Neural crest cell (in vitro differentiated cells): ENCODE measurements around the gene KSR2. TPM values are rescaled to one million over a fixed set of nuclear protein-coding genes. Genes with fewer than 3 reads are reported as not detected.

ENCODE experiments used
- DNase-seq: peaks from one replicate; pipeline ENCODE4 v3.0.0; 2021; ENCODE audit warnings: low read depth, mixed read lengths, low spot score
- H3K27ac Mint-ChIP-seq: one replicate; pipeline ENCODE4 v1.8.0; 2021; ENCODE audit warnings: mild to moderate bottlenecking, mixed read lengths; ENCODE audit not compliant: unreplicated experiment
- H3K27me3 Mint-ChIP-seq: 2 replicates; pipeline ENCODE4 v1.8.0; 2021; ENCODE audit warnings: low read depth, mild to moderate bottlenecking, mixed read lengths
- H3K36me3 Mint-ChIP-seq: 2 replicates; pipeline ENCODE4 v1.8.0; 2021; ENCODE audit warnings: low read depth, mild to moderate bottlenecking, mixed read lengths
- H3K4me1 Mint-ChIP-seq: 2 replicates; pipeline ENCODE4 v1.8.0; 2021; ENCODE audit warnings: mixed read lengths
- H3K4me3 Mint-ChIP-seq: one replicate; pipeline ENCODE4 v1.8.0; 2021; ENCODE audit warnings: mild to moderate bottlenecking, mixed read lengths
- H3K9me3 Mint-ChIP-seq: 2 replicates; pipeline ENCODE4 v1.8.0; 2021; ENCODE audit warnings: mixed read lengths
- total RNA-seq: library from RNA; stranded (reverse); gene quantifications from 2 replicates; pipeline ENCODE4 v1.2.1, GENCODE V29; 2021
- TF ChIP-seq, protein P1 (sequence below): fragments of 200-600 bp; sonication (generic); conservative IDR thresholded peaks from 2 replicates; pipeline ENCODE4 v1.5.0; 2021; ENCODE audit warnings: antibody characterized with exemption, mild to moderate bottlenecking

Gene KSR2
- total RNA-seq, 1 donor from 2014 or later: 0.33 TPM

DNA sequence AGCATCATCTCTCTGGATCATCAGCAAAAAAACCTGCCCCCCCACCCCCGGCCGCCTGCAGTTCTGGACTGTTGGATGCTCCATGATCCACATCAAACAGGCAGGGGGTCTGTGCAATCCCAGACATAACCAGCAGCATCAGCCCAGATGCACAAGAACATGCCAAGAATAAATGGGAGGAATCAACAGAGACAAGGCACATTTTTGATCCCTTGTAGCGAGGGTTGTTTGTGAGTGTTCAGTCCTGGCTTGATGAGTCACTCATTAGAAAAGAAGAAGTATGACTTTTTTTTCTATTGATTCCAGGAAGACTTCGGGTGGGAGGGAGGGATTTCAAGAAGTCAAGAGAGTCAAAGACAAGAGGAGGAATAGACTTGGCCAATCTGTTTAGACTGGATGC is 244.2 kb downstream of the KSR2 start:
- no peaks in the 10 kb centered on the region for H3K36me3 Mint-ChIP-seq
- H3K4me3 Mint-ChIP-seq: no peak overlapping the region
- TF ChIP-seq, protein P1, sequence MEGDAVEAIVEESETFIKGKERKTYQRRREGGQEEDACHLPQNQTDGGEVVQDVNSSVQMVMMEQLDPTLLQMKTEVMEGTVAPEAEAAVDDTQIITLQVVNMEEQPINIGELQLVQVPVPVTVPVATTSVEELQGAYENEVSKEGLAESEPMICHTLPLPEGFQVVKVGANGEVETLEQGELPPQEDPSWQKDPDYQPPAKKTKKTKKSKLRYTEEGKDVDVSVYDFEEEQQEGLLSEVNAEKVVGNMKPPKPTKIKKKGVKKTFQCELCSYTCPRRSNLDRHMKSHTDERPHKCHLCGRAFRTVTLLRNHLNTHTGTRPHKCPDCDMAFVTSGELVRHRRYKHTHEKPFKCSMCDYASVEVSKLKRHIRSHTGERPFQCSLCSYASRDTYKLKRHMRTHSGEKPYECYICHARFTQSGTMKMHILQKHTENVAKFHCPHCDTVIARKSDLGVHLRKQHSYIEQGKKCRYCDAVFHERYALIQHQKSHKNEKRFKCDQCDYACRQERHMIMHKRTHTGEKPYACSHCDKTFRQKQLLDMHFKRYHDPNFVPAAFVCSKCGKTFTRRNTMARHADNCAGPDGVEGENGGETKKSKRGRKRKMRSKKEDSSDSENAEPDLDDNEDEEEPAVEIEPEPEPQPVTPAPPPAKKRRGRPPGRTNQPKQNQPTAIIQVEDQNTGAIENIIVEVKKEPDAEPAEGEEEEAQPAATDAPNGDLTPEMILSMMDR: no peak
- H3K27ac Mint-ChIP-seq: no peak overlapping the region
- H3K27me3 Mint-ChIP-seq: peaks cover 50% of the 10 kb centered on the region
- no peaks in the 10 kb centered on the region for H3K4me1 Mint-ChIP-seq
- no peaks in the 10 kb centered on the region for H3K9me3 Mint-ChIP-seq
- no peak for DNase-seq

- no peak overlapping the region for H3K27ac Mint-ChIP-seq
Observed at GRCh38 chr12:117718559-117718958, 250.2 kb downstream of the KSR2 start.

GRCh38 chr12:117718141-117718540 is 250.6 kb downstream of the KSR2 start:
- no peaks in the 10 kb centered on the region for H3K9me3 Mint-ChIP-seq
- no peak for DNase-seq
- no peak overlapping the region for H3K27ac Mint-ChIP-seq
- TF ChIP-seq, protein P1: no peak
- H3K4me3 Mint-ChIP-seq: no peak overlapping the region
- no peaks in the 10 kb centered on the region for H3K4me1 Mint-ChIP-seq
- H3K27me3 Mint-ChIP-seq: peaks cover 62% of the 10 kb centered on the region
- H3K36me3 Mint-ChIP-seq: no peaks in the 10 kb centered on the region

More at GRCh38 chr12:117718559-117718958, 250.2 kb downstream of the KSR2 start:
- H3K9me3 Mint-ChIP-seq: no peaks in the 10 kb centered on the region
- H3K36me3 Mint-ChIP-seq: no peaks in the 10 kb centered on the region
- H3K4me3 Mint-ChIP-seq: no peak overlapping the region
- TF ChIP-seq, protein P1: no peak
- H3K4me1 Mint-ChIP-seq: no peaks in the 10 kb centered on the region
- peaks cover 59% of the 10 kb centered on the region for H3K27me3 Mint-ChIP-seq
- DNase-seq: no peak

- DNase-seq: no peak
- H3K27me3 Mint-ChIP-seq: peaks cover 64% of the 10 kb centered on the region
- H3K27ac Mint-ChIP-seq: no peak overlapping the region
- H3K4me1 Mint-ChIP-seq: no peaks in the 10 kb centered on the region
- H3K4me3 Mint-ChIP-seq: no peak overlapping the region
- H3K9me3 Mint-ChIP-seq: no peaks in the 10 kb centered on the region
- H3K36me3 Mint-ChIP-seq: no peaks in the 10 kb centered on the region
- TF ChIP-seq, protein P1: no peak
Observed at GRCh38 chr12:117714203-117714602, 254.6 kb downstream of the KSR2 start.

DNA sequence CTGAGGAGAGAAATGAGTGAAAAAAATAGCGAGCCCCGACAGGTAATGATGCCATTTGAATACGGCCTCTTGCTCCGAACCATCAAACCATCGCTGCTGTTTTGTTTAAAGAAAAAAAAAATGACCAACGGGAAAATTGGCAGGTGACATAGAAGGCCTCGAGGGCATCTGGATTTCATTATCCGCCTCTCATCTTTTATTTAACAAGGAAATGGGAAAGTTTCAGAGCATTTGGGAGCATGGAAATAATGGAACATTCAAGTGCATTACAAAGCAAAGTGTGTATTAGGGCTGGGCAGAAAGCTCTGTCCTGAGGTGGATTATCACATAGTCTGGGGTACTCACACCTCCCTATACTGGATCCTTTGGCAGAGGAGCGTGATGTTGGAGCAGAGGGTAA is 258.7 kb downstream of the KSR2 start:
- H3K36me3 Mint-ChIP-seq: no peaks in the 10 kb centered on the region
- H3K4me1 Mint-ChIP-seq: no peaks in the 10 kb centered on the region
- no peaks in the 10 kb centered on the region for H3K9me3 Mint-ChIP-seq
- H3K4me3 Mint-ChIP-seq: no peak overlapping the region
- no peak overlapping the region for H3K27ac Mint-ChIP-seq
- H3K27me3 Mint-ChIP-seq: peaks cover 35% of the 10 kb centered on the region
- TF ChIP-seq, protein P1: no peak
- DNase-seq: no peak

GRCh38 chr12:117707861-117708260 is 260.9 kb downstream of the KSR2 start:
- H3K36me3 Mint-ChIP-seq: no peaks in the 10 kb centered on the region
- no peak for DNase-seq
- no peak overlapping the region for H3K27ac Mint-ChIP-seq
- H3K4me3 Mint-ChIP-seq: no peak overlapping the region
- TF ChIP-seq, protein P1: no peak
- no peaks in the 10 kb centered on the region for H3K4me1 Mint-ChIP-seq
- H3K27me3 Mint-ChIP-seq: peaks cover 29% of the 10 kb centered on the region
- no peaks in the 10 kb centered on the region for H3K9me3 Mint-ChIP-seq
